ENCODE results near the gene GPANK1.
A peak's percentile ranks its signal among the peaks of the same experiment; 100 is the strongest.

The GPANK1 gene

DNA sequence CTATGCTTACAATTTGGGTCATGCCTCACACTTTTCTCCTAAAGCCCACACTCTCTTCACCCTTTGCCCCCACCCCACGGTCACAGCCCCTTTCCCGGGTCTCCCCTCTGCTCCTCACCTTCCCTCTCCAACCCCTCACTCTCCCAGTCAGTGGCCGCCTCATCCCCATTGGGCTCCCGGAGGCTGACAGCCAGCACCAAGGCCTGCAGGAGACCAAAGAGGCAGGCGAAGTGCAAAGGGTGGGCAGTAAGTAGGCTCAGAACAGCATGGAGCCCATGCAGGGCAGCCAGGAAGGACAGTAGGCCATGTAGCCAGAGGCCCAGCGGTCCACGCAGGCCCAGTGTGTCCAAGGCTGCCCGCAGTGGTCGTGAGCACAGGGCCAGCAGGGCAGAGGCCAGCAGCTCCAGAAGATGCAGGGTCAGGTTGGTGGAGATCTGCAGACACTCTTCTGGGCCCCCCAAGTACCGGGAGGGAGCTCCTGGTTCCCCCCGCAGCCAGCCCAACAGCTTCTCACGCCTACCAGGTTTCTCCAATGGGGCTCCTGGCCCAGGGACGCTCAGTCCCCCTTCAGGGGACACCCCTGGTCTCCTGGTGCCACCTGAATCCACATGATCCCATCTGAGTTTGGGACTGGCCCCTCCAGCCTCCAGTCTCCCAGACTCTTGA lies 5.7 kb downstream of the GPANK1 start:
- TF ChIP-seq, protein P1, sequence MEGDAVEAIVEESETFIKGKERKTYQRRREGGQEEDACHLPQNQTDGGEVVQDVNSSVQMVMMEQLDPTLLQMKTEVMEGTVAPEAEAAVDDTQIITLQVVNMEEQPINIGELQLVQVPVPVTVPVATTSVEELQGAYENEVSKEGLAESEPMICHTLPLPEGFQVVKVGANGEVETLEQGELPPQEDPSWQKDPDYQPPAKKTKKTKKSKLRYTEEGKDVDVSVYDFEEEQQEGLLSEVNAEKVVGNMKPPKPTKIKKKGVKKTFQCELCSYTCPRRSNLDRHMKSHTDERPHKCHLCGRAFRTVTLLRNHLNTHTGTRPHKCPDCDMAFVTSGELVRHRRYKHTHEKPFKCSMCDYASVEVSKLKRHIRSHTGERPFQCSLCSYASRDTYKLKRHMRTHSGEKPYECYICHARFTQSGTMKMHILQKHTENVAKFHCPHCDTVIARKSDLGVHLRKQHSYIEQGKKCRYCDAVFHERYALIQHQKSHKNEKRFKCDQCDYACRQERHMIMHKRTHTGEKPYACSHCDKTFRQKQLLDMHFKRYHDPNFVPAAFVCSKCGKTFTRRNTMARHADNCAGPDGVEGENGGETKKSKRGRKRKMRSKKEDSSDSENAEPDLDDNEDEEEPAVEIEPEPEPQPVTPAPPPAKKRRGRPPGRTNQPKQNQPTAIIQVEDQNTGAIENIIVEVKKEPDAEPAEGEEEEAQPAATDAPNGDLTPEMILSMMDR (IDR thresholded peaks at IDR 0.05; ENCODE audit: low read length, missing control alignments): no peak
- H3K4me3 ChIP-seq (replicated peaks; ENCODE audit: low read depth, low read length): peak overlapping the region; percentile 96
- no peak for DNase-seq (ENCODE audit: low read depth)

DNA sequence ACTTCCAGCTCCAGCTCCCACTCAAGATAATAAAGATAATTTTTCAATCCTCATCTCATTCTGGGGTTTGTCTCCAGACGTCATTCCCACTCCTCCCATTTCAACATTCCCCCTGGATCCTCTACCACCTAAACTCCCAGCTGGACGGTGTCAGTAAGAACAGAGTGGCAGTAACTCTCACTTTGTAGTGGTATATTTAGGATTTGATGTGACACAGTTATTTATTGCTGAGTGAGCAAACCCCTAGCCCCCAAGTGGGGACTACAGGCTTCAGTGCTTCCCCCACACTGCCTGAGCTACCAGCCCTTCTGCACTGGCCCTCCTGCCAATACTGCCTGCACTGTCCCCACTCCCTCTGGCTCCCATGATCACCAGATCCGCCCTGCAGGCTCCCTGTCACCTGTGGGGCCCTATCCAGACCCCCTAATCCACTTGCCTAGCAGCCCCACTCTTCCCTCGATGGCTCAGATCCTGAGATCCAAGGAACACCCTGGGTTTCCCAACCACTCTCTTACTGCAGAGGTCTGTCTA lies 6.6 kb downstream of the GPANK1 start:
- TF ChIP-seq, protein P1 (IDR thresholded peaks at IDR 0.05; ENCODE audit: low read length, missing control alignments): no peak
- no peak overlapping the region for H3K4me3 ChIP-seq (replicated peaks; ENCODE audit: low read depth, low read length)
- no peak for DNase-seq (ENCODE audit: low read depth)

DNA sequence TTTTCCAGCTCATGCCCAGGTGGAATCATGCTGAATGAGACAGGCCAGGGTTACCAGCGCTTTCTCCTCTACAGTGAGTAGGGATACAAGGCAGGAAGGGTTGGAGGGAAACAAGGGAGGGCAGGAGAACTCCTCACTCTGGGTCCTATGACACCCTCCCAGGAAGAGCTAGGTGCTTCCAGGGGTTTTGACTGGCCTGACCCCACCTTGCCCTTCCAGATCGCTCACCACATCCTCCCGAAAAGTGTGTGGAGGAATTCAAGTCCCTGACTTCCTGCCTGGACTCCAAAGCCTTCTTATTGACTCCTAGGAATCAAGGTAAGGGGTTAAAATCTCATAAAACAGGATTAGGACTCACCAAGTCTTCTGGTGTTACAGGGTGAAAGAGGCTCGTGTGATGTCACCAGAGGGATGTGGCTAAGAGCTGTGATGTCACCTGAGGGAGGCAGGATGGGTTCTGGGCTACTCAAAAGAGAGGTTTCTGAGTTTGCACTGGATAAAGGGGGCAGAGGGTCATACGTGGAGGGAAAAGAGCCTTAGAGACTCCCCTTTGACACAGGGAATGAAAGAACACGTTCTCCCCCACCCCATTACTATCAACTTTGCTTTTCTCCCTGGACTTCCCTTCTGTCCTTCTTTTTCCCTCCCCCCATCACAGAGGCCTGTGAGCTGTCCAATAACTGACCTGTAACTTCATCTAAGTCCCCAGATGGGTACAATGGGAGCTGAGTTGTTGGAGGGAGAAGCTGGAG lies 7.2 kb downstream of the GPANK1 start:
- TF ChIP-seq, protein P1 (IDR thresholded peaks at IDR 0.05; ENCODE audit: low read length, missing control alignments): no peak
- no peak overlapping the region for H3K4me3 ChIP-seq (replicated peaks; ENCODE audit: low read depth, low read length)
- DNase-seq (ENCODE audit: low read depth): no peak

DNA sequence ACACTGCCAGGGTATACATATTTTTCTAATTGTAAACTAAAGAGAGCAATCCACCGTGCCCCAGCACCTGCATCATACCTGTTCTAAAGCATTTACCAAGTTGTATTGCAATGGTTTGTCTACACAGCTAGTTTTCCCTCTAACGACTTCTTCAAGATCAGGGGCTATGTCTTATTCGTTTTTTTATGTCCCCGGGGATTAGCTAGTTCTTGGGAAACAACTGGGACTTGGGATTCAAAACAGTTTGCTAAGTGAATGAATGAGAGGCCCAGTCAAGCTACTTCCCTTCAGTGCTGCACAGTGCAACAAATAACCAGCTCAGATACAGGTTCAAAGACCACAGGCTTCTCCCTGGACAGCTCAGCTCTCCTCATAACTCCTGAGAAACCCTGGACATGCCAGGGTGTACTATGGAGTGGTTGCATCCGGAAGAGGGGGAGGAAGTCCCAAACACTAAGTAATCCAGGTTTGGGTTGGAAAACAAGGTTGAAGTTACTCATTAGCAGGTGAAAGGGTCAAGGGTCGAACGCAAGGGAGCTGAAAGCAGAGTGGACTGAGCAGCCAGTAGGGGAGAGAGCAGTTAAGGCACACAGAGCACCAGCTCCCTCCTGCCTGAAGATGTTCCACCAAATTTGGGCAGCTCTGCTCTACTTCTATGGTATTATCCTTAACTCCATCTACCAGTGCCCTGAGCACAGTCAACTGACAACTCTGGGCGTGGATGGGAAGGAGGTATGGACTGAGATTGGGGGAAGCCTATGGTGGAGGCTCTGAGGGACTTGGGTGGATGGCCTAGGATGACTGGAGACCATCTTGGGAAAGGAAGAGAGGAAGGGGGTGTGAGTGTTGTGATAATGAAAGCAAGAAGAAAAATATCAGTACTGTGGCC lies 9.2 kb downstream of the GPANK1 start, which contains the start of gene APOM:
TSS of gene APOM (plus strand) at position 546 of the 889 bp plus-strand sequence. CDS start at position 619, 73 bp downstream.
- no peak for DNase-seq (ENCODE audit: low read depth)
- TF ChIP-seq, protein P1 (IDR thresholded peaks at IDR 0.05; ENCODE audit: low read length, missing control alignments): no peak
- no peak within 1 kb of the TSS for H3K4me3 ChIP-seq (replicated peaks; ENCODE audit: low read depth, low read length)

DNA sequence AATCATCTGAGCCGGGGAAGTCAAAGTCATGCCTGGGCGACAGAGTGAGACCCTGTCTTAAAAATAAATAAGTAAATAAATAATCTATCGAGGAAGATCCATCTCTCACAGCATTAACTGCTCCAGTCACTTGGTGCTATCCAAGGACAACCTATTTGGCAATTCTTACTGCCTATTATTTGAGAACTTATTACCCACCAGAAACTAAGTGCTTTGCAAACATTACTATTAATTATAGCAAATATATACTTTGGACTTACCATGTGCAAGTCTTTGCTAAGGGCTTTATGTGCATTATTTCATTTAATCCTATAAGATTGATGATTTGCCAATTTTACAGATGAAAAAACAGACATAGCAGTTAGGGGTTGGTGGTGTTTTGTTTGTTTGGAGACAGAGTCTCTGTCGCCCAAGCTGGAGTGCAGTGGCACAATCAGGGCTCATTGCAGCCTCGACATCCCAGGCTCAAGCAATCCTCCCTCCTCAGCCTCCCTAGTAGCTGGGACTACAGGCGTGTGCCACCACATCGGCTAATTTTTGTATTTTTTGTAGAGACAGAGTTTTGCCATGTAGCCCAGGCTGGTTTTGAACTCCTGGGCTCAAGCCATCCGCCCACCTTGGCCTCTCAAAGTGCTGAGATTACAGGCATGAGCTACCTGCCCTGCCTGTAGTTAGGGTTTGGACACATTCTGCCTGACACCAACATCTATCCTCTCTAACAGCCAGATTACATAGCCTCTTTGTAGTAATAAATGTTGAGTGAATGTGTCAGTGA lies 10.0 kb downstream of the GPANK1 start:
- TF ChIP-seq, protein P1 (IDR thresholded peaks at IDR 0.05; ENCODE audit: low read length, missing control alignments): no peak
- H3K4me3 ChIP-seq (replicated peaks; ENCODE audit: low read depth, low read length): no peak overlapping the region
- DNase-seq (ENCODE audit: low read depth): no peak

Measured in fibroblast of pulmonary artery (primary cell).